Fibroblast of skin of abdomen (primary cell): Measurements from ENCODE around the gene CEP43.

Experiments used
- DNase-seq: peaks from one replicate; pipeline ENCODE4 v3.0.0-alpha.2; 2013

CEP43 gene

GRCh38 chr6:166966268-166966667 is 32.9 kb upstream of the CEP43 start:
- DNase-seq: no peak

- peak; percentile 31 for DNase-seq
Observed at GRCh38 chr6:166969390-166970002, 29.7 kb upstream of the CEP43 start.

GRCh38 chr6:166970091-166970490 is 29.1 kb upstream of the CEP43 start:
- DNase-seq: no peak

GRCh38 chr6:166970776-166971175 is 28.4 kb upstream of the CEP43 start:
- no peak for DNase-seq

- no peak for DNase-seq
Observed at GRCh38 chr6:166971271-166971670, 27.9 kb upstream of the CEP43 start.

- DNase-seq: no peak
Observed at GRCh38 chr6:166972101-166972500, 27.1 kb upstream of the CEP43 start.

GRCh38 chr6:166976636-166977035 is 22.6 kb upstream of the CEP43 start:
- no peak for DNase-seq

GRCh38 chr6:166977621-166978525 is 21.3 kb upstream of the CEP43 start:
- peak; percentile 58 for DNase-seq

- no peak for DNase-seq
Observed at GRCh38 chr6:166980738-166981137, 18.5 kb upstream of the CEP43 start.

- DNase-seq: no peak
Observed at GRCh38 chr6:166987448-166987847, 11.7 kb upstream of the CEP43 start.

GRCh38 chr6:166987930-166988329 is 11.3 kb upstream of the CEP43 start:
- DNase-seq: no peak

- DNase-seq: no peak
Observed at GRCh38 chr6:166988674-166989201, 10.5 kb upstream of the CEP43 start.

GRCh38 chr6:166989427-166990032 is 9.7 kb upstream of the CEP43 start:
- DNase-seq: no peak

- peak; percentile 43 for DNase-seq
Observed at GRCh38 chr6:166996406-166996805, 2.8 kb upstream of the CEP43 start.

- no peak for DNase-seq
Observed at GRCh38 chr6:166997348-166997747, 1.8 kb upstream of the CEP43 start.

- peak; percentile 57 for DNase-seq
Observed at GRCh38 chr6:166997768-166998255, 1.4 kb upstream of the CEP43 start.

GRCh38 chr6:166998256-166999144 is 697 bp upstream of the CEP43 start:
- no peak for DNase-seq

- no peak for DNase-seq
Observed at GRCh38 chr6:166999884-167000253, 672 bp downstream of the CEP43 start.

- no peak for DNase-seq
Observed at GRCh38 chr6:167000759-167001158, 1.6 kb downstream of the CEP43 start.

GRCh38 chr6:167005350-167006159 is 6.4 kb downstream of the CEP43 start:
- DNase-seq: no peak

GRCh38 chr6:167007985-167008384 is 8.8 kb downstream of the CEP43 start:
- no peak for DNase-seq
